ENCODE measurements around the gene KDM3B.
A peak's percentile ranks its signal among the peaks of the same experiment; 100 is the strongest.

The KDM3B gene

GRCh38 chr5:138354387-138354786, 1.9 kb downstream of the KDM3B start:
- no peak for TF ChIP-seq CTCF (IDR thresholded peaks at IDR 0.05; ENCODE audit: low read depth, low read length)
- Histone ChIP-seq H3K27me3 (no peaks in the 10 kb centered on the region), H3K4me1 (peaks cover 10% of the 10 kb centered on the region), H3K4me3 (ENCODE audit: low read depth, low read length) (peak overlapping the region; percentile 84), H3K36me3 (no peaks in the 10 kb centered on the region), H3K9me3 (no peaks in the 10 kb centered on the region)
- DNase-seq: no peak

- Histone ChIP-seq H3K9me3 (no peaks in the 10 kb centered on the region), H3K4me3 (ENCODE audit: low read depth, low read length) (peak overlapping the region; percentile 84; the same call in 1 of the 2 replicates), H3K36me3 (no peaks in the 10 kb centered on the region), H3K4me1 (peaks cover 10% of the 10 kb centered on the region), H3K27me3 (no peaks in the 10 kb centered on the region)
- no peak for TF ChIP-seq CTCF (IDR thresholded peaks at IDR 0.05; ENCODE audit: low read depth, low read length)
- DNase-seq: peak; percentile 39
Measured at GRCh38 chr5:138354926-138355378, 2.5 kb downstream of the KDM3B start.

- H3K4me3 ChIP-seq (ENCODE audit: low read depth, low read length): no peak overlapping the region
- no peaks in the 10 kb centered on the region; the same call in 1 of the 2 replicates for H3K36me3 ChIP-seq
- no peak for DNase-seq
- H3K9me3 ChIP-seq: no peaks in the 10 kb centered on the region
- peaks cover 3% of the 10 kb centered on the region for H3K4me1 ChIP-seq
- no peak for TF ChIP-seq CTCF (IDR thresholded peaks at IDR 0.05; ENCODE audit: low read depth, low read length)
- H3K27me3 ChIP-seq: no peaks in the 10 kb centered on the region
Measured at GRCh38 chr5:138359621-138360020, 7.1 kb downstream of the KDM3B start.

GRCh38 chr5:138360941-138361452, 8.5 kb downstream of the KDM3B start:
- DNase-seq: no peak
- no peak overlapping the region for H3K4me3 ChIP-seq (ENCODE audit: low read depth, low read length)
- TF ChIP-seq CTCF (IDR thresholded peaks at IDR 0.05; ENCODE audit: low read depth, low read length): no peak
- no peaks in the 10 kb centered on the region for H3K9me3 ChIP-seq
- no peaks in the 10 kb centered on the region for H3K4me1 ChIP-seq
- H3K27me3 ChIP-seq: no peaks in the 10 kb centered on the region
- H3K36me3 ChIP-seq: no peaks in the 10 kb centered on the region; the same call in 1 of the 2 replicates

- Histone ChIP-seq H3K4me1 (no peaks in the 10 kb centered on the region), H3K36me3 (no peaks in the 10 kb centered on the region; the same call in 1 of the 2 replicates), H3K4me3 (ENCODE audit: low read depth, low read length) (no peak overlapping the region), H3K9me3 (no peaks in the 10 kb centered on the region), H3K27me3 (no peaks in the 10 kb centered on the region)
- DNase-seq: no peak
- no peak for TF ChIP-seq CTCF (IDR thresholded peaks at IDR 0.05; ENCODE audit: low read depth, low read length)
Measured at GRCh38 chr5:138364576-138364975, 12.1 kb downstream of the KDM3B start.

- H3K9me3 ChIP-seq: no peaks in the 10 kb centered on the region
- H3K36me3 ChIP-seq: no peaks in the 10 kb centered on the region; the same call in 1 of the 2 replicates
- H3K4me1 ChIP-seq: no peaks in the 10 kb centered on the region
- DNase-seq: no peak
- no peak overlapping the region for H3K4me3 ChIP-seq (ENCODE audit: low read depth, low read length)
- no peaks in the 10 kb centered on the region for H3K27me3 ChIP-seq
- no peak for TF ChIP-seq CTCF (IDR thresholded peaks at IDR 0.05; ENCODE audit: low read depth, low read length)
Measured at GRCh38 chr5:138366632-138367382, 14.3 kb downstream of the KDM3B start.

All from BE2C (cell line).